Measurements from ENCODE around the gene TNFSF15.

TNFSF15 gene

DNA sequence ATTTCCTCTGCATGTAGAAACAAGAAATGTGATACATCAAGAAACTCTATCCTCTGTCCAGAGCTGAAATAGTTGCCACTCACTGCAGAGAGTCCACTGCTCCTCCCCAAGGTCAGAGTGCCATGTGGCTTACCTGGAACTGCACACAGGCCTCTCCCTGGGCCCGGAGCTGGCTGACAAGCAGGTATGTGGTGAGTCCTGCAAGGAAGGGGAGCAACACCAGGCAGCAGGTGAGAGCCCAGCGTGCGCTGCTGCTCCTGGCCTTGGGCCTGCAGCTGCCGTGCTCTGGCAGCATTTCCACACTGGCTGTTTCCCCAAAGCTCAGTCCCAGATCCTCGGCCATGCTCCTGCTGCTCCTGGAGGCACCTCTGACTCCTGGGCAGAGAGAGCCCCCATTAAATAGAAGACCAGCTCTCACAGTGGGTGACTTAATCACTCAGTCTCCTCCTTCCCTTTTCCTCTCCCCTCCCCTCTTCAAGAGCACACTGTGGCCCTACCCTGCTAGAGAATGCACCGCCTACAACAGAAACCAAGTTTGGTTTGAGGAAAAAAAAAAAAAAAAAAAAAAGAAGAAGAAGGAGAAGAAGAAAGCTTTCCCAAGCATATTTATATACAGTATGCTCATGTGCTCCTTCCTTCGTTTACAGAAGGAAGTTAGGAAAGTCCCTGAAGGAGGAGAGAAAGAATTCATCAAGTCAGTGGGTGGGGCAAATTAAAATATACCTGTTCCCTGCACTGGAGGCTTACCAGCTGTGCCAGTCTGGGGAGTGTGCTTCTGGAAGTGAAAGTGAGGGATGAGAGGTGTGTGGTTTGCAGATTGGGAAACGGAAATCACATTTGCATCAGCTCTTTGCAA is at the start of gene TNFSF15:
Gene TNFSF15 (minus strand): TSS at position 370 of the 856 bp plus-strand sequence. CDS start 27 bp downstream, at position 343.
- DNase-seq, result peak in 1 of 2 donors; percentile 26

DNA sequence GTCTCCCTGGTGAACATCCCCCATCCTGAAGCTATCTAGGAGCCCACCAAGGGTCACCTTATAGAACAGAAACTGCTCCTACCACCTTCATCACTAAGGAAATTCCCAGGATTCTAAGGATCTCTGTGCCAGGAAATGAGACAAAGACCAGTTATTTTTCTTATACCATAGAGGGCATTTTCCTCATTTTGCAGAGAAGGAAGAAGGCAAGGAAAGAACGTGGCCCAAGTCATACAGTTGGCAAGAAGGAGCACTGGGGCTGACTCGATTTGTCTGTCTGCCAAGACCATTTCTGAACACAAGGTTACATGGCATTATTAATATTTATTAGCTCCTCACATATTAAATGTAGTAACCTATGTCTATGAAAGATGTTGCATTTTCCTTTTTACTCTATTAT is 49.6 kb upstream of the TNFSF15 start:
- DNase-seq, result no peak

DNA sequence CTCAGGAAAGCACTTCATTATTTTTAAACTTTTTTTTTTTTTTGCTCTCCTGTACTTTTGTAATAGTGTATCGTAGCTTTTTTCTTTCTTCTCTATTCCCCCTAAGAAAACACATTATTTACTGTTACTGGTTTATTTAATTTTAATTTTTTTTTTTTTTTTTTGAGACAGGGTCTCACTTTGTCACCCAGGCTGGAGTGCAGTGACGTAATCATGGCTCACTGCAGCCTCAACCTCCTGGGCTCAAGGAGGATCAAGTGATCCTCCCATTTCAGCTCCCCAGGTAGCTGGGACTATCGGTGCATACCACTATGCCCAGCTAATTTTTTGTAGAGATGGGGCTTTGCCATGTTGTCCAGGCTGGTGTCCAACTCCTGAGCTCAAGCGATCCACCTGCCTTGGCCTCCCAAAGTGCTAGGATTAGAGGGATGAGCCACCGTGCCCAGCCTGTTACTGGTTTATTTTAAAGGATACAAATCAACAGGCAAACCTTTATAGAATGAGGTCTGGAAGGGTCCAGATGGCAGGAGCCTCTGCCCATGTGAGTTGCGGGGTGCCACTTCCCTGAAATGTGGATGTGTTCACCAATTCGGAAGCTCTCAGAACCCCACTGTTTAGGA is 49.0 kb upstream of the TNFSF15 start:
- no peak for DNase-seq

DNA sequence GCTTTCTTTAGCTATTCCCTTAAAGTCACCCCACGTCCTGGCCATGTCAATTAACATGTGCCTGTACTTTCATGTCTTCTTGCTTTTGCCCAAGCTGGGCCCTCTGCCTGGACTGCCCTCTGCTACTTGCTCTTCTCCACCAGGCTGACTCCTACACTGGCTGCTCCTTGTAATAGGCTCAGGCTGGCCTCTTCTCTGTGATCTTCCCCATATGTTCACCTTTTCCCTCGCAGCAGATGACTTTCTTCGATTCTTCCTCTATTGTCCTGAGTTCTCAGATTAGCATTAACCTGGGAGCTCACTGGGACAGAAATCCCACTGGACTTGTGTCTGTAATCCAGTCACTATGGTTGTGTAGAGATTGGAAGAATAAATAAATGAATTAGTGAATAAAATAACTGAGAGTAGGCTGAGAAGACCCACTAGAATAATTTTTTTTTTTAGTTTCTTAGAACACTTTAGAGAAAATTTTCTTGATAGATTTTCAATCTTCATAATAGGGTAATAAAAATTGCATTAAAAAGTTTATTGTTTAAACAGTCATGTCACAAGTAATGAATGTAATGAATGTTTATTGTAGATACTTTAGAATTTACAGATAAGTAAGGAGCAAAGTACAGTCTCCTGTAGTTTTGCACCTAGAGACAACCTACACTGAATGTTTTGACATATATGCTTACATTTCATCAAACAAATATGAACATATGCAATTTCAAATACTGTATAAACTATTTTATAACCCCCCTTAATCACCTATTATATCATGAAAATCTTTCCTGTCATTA is 47.4 kb upstream of the TNFSF15 start:
- DNase-seq, result no peak

DNA sequence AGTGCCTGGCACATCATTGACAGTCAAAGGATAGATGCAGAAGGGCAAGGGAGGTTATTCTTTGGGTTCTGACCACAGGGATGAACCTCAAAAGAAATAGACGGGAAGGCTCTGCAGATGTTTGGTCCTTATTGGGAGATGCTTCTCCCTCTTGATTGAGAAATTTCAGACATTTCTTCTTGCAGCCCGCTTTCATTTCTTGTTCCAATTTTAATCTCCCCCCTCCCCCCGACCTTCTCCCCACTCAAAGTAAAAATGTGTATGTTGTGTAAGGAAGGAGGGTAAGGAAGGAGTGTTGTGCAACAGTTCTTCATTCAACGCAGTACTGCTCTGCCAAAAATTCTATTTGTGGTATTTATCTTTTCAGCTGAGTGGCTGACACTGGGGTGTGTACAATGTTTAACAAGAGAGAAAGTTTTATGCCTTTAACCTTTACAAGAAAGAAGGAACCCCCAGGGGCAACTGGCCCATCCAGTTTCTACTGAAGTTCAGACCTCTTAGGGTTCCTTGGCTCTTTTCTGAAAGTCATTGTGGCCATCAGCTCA is 46.3 kb upstream of the TNFSF15 start:
- no peak for DNase-seq

DNA sequence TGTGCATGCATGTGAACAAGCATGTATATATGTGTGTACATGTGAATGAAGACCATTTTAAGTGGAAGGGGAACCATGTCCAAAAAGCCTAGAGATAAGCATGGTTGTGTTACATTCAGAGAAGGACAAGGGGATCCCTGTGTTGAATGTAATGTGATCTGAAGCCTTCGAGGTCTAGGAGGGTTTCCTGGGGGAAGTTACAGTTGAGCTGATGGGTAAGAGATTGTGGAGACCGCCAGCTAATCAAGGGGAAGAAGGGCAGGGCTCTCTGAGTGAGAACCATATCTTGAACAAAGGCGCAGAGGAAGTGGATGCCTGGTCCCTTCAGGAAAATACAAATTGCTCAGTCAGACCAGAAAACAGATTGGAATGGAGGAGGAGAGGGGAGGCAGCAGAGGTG is 45.5 kb upstream of the TNFSF15 start:
- no peak for DNase-seq

DNA sequence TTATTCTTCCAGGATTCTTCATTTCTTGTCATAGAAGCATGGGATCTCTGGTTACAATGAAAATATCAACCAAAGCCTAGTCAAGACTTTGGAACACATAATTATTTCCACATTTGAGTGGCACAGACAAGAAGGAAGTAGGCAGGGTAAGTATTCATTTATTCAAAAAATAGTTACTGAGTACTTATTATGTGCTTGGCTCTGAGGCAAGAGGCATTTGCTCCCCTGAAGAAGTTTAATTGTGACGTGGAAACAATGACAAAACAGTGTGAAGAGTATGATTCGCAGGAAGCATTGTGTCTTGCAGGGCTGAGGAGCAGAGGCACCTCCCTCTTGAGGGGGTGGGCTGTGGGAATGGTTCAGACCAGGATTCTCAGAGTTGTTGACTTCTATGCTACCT is 45.0 kb upstream of the TNFSF15 start:
- DNase-seq, result no peak

DNA sequence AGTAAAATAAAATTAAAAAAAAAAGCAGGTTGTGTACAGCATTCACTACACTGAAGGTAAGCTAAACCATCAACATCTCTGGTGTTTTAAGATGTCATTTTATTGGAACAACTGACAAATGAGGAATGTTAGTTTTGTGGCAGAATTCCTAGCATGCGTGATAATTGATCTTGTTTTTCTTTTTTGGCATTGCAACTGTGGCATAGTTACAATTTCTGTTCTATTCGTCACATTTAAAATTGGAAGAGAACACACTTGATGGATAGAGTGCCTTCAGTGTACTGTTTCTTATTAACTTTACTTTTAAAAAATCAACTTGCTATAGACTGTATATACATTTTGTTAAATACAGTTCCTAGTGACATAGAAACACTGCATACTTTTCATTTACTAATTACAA is 43.6 kb upstream of the TNFSF15 start:
- DNase-seq, result no peak

DNA sequence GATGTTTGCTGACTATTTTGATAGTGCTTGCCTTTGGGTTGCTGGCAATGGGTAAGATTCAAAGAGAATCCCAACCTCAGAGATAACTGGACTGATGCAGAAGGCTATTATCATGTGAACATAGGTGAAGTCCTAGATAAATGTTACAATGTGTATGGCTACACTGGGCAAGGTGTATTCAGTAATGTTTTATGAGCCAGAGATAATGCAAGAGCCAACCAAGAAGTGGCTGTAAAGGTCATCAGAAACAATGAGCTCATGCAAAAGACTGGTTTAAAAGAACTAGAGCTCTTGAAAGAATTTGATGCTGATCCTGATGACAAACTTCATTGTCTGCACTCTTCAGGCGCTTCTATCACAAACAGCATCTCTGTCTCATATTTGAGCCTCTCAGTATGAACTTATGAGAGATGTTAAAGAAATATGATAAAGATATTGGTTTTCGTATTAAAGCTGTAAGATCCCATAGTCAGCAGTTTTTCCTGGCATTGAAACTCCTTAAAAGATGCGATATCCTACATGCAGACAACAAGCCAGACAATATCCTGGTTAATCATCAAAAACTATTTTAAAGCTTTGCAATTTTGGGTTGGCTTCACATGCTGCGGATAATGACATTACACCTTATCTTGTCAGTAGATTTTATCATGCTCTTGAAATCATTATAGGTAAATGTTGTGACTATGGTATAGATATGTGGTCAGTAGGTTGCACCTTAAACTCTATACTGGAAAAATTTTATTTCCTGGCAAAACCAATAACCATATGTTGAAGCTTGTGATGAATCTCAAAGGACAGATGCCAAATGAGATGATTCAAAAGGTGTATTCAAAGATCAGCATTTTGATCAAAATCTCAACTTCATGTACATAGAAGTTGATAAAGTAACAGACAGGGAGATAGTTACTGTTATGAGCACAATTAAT is 41.9 kb upstream of the TNFSF15 start:
- no peak for DNase-seq

DNA sequence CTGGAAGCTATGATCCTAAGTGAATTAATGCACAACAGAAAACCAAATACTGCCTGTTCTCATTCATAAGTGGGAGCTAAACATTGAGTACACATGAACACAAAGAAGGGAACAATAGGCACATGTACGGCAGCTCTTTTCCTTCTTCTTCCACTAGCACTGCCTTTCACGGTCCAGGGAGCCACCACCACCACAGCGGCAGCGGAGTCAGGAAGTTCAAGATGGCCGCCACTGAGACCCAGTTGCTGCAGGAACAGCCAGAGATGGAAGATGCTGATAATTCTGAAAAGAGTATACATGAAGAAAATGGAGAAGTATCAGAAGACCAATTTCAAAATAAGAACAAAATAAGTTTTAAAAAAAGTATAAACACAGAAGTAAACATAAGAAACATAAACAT is 39.5 kb upstream of the TNFSF15 start:
- DNase-seq, result no peak

DNA sequence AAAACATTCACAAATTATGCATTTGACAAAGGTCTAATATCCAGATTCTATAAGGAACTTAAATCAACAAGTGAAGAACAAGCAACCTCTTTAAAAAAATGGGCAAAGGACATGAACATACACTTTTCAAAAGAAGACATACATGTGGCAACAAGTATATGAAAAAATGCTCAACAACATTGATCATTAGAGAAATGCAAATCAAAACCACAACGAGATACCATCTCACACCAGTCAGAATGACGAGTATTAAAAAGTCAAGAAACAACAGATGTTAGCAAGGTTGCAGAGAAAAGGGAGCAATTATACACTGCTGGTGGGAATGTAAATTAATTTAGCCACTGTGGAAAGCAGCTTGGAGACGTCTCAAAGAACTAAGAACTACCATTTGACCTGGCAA is 38.9 kb upstream of the TNFSF15 start:
- DNase-seq, result no peak

DNA sequence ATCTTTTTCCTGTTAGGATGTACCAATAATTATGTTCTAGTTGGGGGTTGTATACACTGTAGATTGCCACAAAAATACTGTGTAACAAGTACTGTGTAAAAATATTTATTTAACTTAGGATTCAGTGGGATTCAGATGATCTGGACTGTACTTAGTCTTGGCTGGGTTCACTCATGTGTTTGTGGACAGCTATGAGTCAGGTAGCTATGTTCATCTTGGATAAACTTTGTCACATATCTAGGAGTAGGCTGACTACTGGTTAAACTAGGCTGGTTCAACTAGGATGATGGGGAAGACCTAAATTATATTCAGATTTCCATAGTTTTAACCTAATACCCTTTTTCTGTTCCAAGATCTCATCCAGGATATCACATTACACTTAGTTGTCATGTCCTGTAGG is 32.1 kb upstream of the TNFSF15 start:
- DNase-seq, result no peak

DNA sequence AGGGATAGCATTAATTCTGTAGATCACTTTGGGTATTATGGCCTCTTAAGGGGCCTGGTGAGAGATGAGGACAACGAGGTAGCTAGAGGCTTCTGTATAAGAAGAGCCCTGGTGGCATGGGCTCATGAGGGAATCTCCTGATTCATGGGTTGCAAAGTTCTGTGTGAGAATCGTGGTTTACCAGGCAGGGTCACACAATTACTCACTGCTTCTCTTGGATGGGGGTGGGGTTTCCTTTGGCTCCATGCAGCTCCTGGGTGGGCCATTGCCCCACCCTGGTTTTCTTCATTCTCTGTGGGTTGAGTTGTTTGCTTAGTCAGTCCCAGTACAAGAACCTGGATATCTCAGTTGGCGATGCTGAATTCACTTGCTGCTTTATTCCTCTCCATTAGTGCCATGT is 30.9 kb upstream of the TNFSF15 start:
- DNase-seq, result no peak

DNA sequence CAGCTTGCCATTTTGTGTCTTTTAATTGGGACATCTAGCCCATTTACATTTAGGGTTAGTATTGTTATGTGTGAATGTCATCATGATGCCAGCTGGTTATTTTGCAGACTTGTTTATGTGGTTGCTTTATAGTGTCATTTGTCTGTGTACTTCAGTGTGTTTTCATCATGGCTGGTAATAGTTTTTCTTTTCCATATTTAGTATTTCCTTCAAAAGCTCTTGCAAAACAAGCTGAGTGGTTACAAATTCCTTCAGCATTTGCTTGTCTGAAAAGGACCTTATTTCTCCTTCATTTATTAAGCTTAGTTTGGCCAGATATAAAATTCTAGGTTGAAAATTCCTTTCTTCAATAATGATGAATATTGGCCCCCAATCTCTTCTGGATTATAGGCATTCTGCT is 28.5 kb upstream of the TNFSF15 start:
- no peak for DNase-seq

DNA sequence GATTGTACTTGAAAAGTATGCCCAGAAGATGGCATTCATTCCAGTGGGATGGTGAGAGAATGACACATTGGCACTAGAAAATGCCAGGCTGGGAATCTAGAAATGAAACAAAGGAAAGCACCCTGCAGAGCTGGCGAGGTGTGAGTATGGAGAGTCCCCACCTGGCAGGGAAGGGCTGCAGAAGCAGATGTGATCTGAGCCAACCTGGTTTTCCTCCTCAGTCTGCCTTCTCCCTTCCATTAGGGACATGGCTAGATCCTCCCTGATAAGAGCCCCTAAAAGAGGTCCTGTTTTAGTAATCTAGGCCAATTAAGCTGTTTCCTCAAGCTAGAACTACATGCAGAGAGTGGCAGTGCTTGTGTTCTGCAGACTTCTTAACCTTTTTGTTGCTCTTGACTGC is 24.7 kb upstream of the TNFSF15 start:
- no peak for DNase-seq

DNA sequence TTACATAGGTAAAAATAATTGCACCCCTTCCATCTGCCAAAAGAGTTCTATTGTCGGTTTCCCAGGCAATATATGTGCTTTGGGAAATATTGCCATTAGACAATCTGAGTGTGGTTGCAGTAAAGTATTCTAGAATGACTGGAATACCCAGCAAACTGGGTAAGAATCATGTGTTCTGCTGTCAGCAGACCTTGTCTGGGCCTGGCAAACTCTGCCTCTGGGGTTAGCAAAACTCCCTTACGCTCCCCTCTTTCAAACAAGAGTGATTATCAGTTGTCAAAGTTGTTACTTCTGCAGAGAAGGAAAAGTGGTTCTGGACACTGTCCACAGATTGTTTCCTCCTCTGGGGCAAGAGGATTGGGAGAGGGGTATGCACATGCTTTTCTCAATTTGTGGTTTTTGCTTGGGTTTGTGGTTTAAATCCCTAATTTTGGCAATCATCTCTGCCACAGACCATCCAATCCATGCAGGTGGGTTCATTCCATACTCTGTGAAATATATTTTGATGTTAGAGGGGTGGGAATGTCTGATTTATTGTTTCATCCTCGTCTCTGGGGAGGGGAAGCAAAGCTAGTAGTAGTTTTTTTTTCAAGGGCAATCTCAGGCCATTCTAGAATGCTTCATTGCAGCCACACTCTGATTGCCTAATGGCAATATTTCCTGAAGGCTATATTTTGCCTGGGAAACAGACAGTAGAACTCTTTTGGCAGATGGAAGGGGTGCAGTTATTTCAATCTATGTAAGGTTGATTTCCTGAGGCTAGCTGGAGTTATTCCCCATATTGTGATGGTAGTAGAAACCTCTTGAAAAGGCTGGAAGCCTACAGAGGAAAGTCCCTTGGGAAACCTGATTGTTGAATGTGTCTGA is 24.0 kb upstream of the TNFSF15 start:
- DNase-seq, result no peak

DNA sequence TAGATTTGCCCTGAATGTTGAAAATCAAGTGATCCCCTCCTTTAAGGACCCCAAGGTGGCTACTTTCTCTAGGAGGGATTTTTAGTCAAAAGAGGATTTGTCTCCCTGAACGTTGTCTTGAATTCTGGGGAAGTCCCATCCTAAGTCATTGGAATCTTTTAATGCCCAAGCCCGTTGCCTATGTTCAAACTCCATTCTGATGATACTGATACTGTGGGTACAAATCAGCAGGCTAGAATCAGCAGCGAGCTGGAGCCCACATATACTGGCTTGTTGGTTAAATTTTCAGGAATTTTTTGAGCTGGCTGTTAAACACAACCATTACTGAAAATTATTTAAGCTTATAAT is 22.4 kb upstream of the TNFSF15 start:
- no peak for DNase-seq

DNA sequence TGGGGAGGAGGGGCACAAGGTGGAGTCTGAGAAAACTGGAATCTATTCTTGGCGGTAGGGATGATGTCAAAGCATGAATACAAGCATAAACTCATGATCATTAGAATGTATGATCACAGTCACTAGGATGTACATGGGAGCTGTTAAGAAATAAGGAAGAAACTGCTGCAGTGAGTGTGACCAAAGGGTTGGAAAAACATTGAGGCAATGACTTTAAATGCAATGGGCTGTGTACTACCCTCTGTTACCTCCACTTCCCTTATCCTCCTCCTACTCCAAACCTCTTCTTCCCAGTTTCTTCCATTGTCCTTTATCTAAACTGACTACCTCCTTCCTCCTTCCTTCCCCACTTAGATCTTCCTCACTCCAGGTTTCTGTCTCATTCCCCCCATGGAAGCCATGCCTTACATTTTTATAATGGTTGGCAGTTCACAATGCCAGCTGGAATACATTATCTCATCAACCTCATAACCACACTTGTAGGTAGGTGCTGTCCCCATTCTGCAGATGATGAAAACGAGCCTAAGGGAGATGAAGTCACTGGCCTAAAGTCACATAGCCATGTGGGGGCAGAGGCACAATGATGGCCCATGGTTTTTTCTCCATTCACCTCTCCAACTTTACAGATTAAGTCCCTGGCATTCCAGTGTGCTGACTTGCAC is 21.9 kb upstream of the TNFSF15 start:
- no peak for DNase-seq

DNA sequence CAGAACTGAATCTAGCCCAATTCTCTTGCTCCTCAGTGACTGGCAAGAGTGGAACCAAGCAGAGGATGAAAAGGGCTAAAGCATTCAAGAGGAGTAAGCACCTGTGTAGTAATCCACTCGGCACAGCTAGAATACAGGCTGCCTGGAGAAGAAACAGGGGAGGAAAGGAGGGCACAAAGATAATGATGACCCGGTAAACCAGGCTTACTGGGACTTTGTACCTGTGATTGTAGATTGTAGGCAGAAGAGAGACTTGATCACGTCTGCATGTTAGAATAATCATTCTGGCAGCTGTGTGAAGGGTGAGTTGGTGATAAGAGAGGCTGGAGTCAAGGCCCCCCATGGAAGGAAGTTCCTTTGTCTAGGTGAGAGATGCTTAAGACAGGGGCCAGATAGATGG is 20.6 kb upstream of the TNFSF15 start:
- DNase-seq, result no peak

DNA sequence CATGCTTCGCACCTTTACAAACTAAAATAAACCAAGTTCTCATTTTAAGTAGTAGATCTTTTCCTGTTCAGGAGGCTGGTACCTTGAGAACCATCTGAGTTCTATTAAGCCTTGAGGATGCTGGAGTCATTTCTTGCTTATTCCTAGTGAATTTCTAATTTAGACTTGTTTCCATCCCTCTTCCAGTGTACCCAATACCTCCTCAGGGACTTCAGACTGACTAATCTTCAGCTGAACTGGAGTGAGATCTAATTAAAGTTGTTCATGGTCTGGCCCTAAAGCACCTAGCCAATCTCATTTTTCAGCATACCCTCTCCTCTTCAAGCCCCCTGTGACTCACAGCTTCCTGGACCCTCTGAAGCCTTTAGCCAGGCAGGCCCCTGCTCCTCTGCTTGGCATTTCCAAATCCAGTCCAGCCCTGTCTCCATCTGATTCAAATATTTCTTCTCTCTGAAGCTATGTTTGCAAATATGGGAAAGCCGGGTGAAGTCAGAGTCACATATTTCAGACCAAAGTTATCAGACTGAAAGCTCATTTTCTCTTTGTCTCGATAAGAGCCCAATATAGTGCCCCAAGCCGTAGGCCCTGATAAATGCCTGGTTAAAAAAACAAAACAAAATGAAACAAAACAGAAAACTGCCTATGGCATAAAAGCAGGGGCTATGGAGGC is 19.4 kb upstream of the TNFSF15 start:
- no peak for DNase-seq

All from CD4-positive, alpha-beta T cell treated with Interferon alpha-2 for 1 hour (primary cell).